HCT116 (cell line): ENCODE data around the gene ORMDL3. TPM values are rescaled to one million over a fixed set of nuclear protein-coding genes. Genes with fewer than 3 reads are reported as not detected.

Source experiments
- ATAC-seq: fragments of 200-7000 bp; cut with Tn5 transposase; 2 replicates; pipeline ENCODE4 v1.9.1; 2020; ENCODE audit warnings: mild to moderate bottlenecking, moderate library complexity
- BruUV-seq: library from RNA; stranded (reverse); fragments of 400-500 nt; replicated peaks from 2 replicates; lab custom pipeline; 2021; lab: Mats Ljungman, UMichigan
- CTCF ChIA-PET: fragments of 300-600 bp; sonication (Branson Sonifier 250); formaldehyde crosslinking; loops from one replicate; lab custom pipeline; 2021; ENCODE audit warnings: antibody characterized with exemption; lab: Charles Lee
- POLR2A ChIA-PET: fragments of 300-600, 350-600 bp; sonication (Branson Sonifier 250); formaldehyde crosslinking; loops from one replicate; lab custom pipeline; 2021; ENCODE audit warnings: antibody characterized with exemption; lab: Charles Lee
- RAD21 ChIA-PET, 2 experiments: fragments of 300-600 bp; sonication (Branson Sonifier 250); formaldehyde crosslinking; loops; one replicate each; lab custom pipeline; 2023; ENCODE audit warnings: low total read pairs in 2 of 2; ENCODE audit not compliant: uncharacterized antibody in 2 of 2, unreplicated experiment in 2 of 2, low non-redundant PET in 1 of 2; lab: Charles Lee
- DNase-seq: peaks from one replicate; pipeline ENCODE4 v3.0.0-alpha.2; 2010; ENCODE audit warnings: low read depth, low spot score
- H2AFZ ChIP-seq: fragments of 200-600 bp; shearing (Covaris generic), sonication (generic); 2 replicates; pipeline ENCODE4 v1.6.1; 2017; ENCODE audit warnings: low read depth, mixed run types, mixed read lengths, antibody characterized with exemption, low read length; ENCODE audit not compliant: poor library complexity, severe bottlenecking
- H3K27ac ChIP-seq: 2 replicates; pipeline ENCODE4 v1.5.1; 2012; ENCODE audit warnings: low read depth, low read length
- H3K27me3 ChIP-seq: fragments of 200-600 bp; sonication (generic); 2 replicates; pipeline ENCODE4 v1.6.1; 2016; ENCODE audit warnings: mixed run types, low read length, mixed read lengths; ENCODE audit not compliant: insufficient read depth
- H3K36me3 ChIP-seq, 2 experiments: fragments of 200-500 bp in 1 of 2; fragments of 200-600 bp in 1 of 2; sonication (Bioruptor generic) in 1 of 2; sonication (generic) in 1 of 2; 2 replicates each; pipeline versions ENCODE4 v1.5.1 to v1.6.1; 2014 to 2016; ENCODE audit warnings: low read length in 2 of 2, inconsistent platforms in 1 of 2, mixed read lengths in 1 of 2, mixed run types in 1 of 2; ENCODE audit not compliant: insufficient read depth in 2 of 2, control insufficient read depth in 1 of 2
- H3K4me1 ChIP-seq, 2 experiments: fragments of 200-600 bp in 1 of 2; sonication (generic) in 1 of 2; 2 replicates each; pipeline versions ENCODE4 v1.5.1 to v1.6.1; 2012 to 2017; ENCODE audit warnings: low read length in 2 of 2, inconsistent platforms in 1 of 2, mild to moderate bottlenecking in 1 of 2, mixed read lengths in 1 of 2, mixed run types in 1 of 2, moderate library complexity in 1 of 2; ENCODE audit not compliant: insufficient read depth in 2 of 2, control insufficient read depth in 1 of 2
- H3K4me2 ChIP-seq: fragments of 200-600 bp; sonication (generic); 2 replicates; pipeline ENCODE4 v1.6.1; 2017; ENCODE audit warnings: mixed run types, low read length, mixed read lengths
- H3K4me3 ChIP-seq, 2 experiments: fragments of 200-600 bp in 1 of 2; sonication (generic) in 1 of 2; replicated peaks in 1 of 2; 2 replicates each; pipeline ENCODE4 v1.5.1; 2011 to 2016; ENCODE audit warnings: low read length in 2 of 2, control low read depth in 1 of 2, low read depth in 1 of 2, mild to moderate bottlenecking in 1 of 2, mixed read lengths in 1 of 2, mixed run types in 1 of 2
- H3K79me2 ChIP-seq: fragments of 200-600 bp; sonication (generic); 2 replicates; pipeline ENCODE4 v1.6.1; 2017; ENCODE audit warnings: mild to moderate bottlenecking, mixed run types, low read length, moderate library complexity, mixed read lengths; ENCODE audit not compliant: insufficient read depth
- H3K9ac ChIP-seq: fragments of 200-600 bp; sonication (generic); 2 replicates; pipeline ENCODE4 v1.6.1; 2016; ENCODE audit warnings: low read length, mixed read lengths
- H3K9me2 ChIP-seq: fragments of 200-600 bp; sonication (generic), shearing (Covaris generic); 2 replicates; pipeline ENCODE4 v1.6.1; 2017; ENCODE audit warnings: mixed run types, mild to moderate bottlenecking, moderate library complexity; ENCODE audit not compliant: insufficient read depth
- H3K9me3 ChIP-seq, 2 experiments: fragments of 200-500 bp in 1 of 2; fragments of 200-600 bp in 1 of 2; sonication (Bioruptor generic) in 1 of 2; sonication (generic) in 1 of 2; 2 replicates each; pipeline ENCODE4 v1.6.1; 2014 to 2017; ENCODE audit warnings: low read length in 2 of 2, mixed read lengths in 2 of 2, inconsistent platforms in 1 of 2, low read depth in 1 of 2, mild to moderate bottlenecking in 1 of 2, mixed run types in 1 of 2, moderate library complexity in 1 of 2; ENCODE audit not compliant: control insufficient read depth in 1 of 2, insufficient read depth in 1 of 2
- H4K20me1 ChIP-seq: fragments of 200-600 bp; sonication (generic), shearing (Covaris generic); 2 replicates; pipeline ENCODE4 v1.6.1; 2017; ENCODE audit warnings: mixed run types, mild to moderate bottlenecking, moderate library complexity; ENCODE audit not compliant: insufficient read depth
- ATF3 ChIP-seq: IDR thresholded peaks from 2 replicates; pipeline ENCODE4 v1.6.1; 2012
- CBX3 ChIP-seq: IDR thresholded peaks from 2 replicates; pipeline ENCODE4 v1.6.1; 2012; ENCODE audit warnings: low read depth
- CEBPB ChIP-seq: IDR thresholded peaks from 2 replicates; pipeline ENCODE4 v1.6.1; 2012; ENCODE audit warnings: low read depth
- CTCF ChIP-seq, 3 experiments: fragments of 200-600 bp in 1 of 3; sonication (generic) in 1 of 3; IDR thresholded peaks in 2 of 3; conservative IDR thresholded peaks in 1 of 3; 2 replicates each; pipeline ENCODE4 v1.5.1; 2012 to 2017; ENCODE audit warnings: low read depth in 2 of 3, low read length in 2 of 3, antibody characterized with exemption in 1 of 3, borderline replicate concordance in 1 of 3, control low read depth in 1 of 3, mild to moderate bottlenecking in 1 of 3, mixed read lengths in 1 of 3, mixed run types in 1 of 3, moderate library complexity in 1 of 3; ENCODE audit not compliant: insufficient read depth in 1 of 3
- EGR1 ChIP-seq: IDR thresholded peaks from 2 replicates; pipeline ENCODE4 v1.6.1; 2012; ENCODE audit warnings: low read depth
- ELF1 ChIP-seq: IDR thresholded peaks from 2 replicates; pipeline ENCODE4 v1.6.1; 2012; ENCODE audit warnings: low read depth, borderline replicate concordance
- EZH2 ChIP-seq: fragments of 200-600 bp; sonication (generic); IDR thresholded peaks from 2 replicates; pipeline ENCODE4 v1.6.1; 2017; ENCODE audit warnings: antibody characterized with exemption, mixed run types
- EZH2phosphoT487 ChIP-seq: fragments of 200-600 bp; IDR thresholded peaks from 2 replicates; pipeline ENCODE4 v1.6.1; 2018; ENCODE audit warnings: antibody characterized with exemption, borderline replicate concordance
- FOSL1 ChIP-seq: IDR thresholded peaks from 2 replicates; pipeline ENCODE4 v1.6.1; 2012; ENCODE audit warnings: low read depth
- JUND ChIP-seq: IDR thresholded peaks from 2 replicates; pipeline ENCODE4 v1.6.1; 2012
- MAX ChIP-seq: IDR thresholded peaks from 2 replicates; pipeline ENCODE4 v1.6.1; 2012
- POLR2A ChIP-seq: IDR thresholded peaks from 2 replicates; pipeline ENCODE4 v1.7.0; 2011; ENCODE audit warnings: borderline replicate concordance; ENCODE audit not compliant: insufficient read depth, insufficient read length; ENCODE audit errors: extremely low read depth
- RAD21 ChIP-seq: IDR thresholded peaks from 2 replicates; pipeline ENCODE4 v1.6.1; 2012; ENCODE audit warnings: low read depth, mild to moderate bottlenecking
- SP1 ChIP-seq: IDR thresholded peaks from 2 replicates; pipeline ENCODE4 v1.6.1; 2012; ENCODE audit warnings: low read depth
- SRF ChIP-seq: IDR thresholded peaks from 2 replicates; pipeline ENCODE4 v1.6.1; 2012; ENCODE audit warnings: low read depth
- TCF7L2 ChIP-seq: IDR thresholded peaks from 2 replicates; pipeline ENCODE4 v1.7.0; 2011; ENCODE audit warnings: borderline replicate concordance, inconsistent platforms; ENCODE audit not compliant: insufficient read depth, insufficient read length; ENCODE audit errors: extremely low read depth
- YY1 ChIP-seq: IDR thresholded peaks from 2 replicates; pipeline ENCODE4 v1.6.1; 2011; ENCODE audit warnings: low read length, low read depth, moderate library complexity, mild to moderate bottlenecking; ENCODE audit not compliant: insufficient replicate concordance; ENCODE audit errors: extremely low read depth
- ZFX ChIP-seq: fragments of 450-650 bp; IDR thresholded peaks from 2 replicates; pipeline ENCODE4 v1.6.1; 2017
- ZNF274 ChIP-seq: fragments of 200-500 bp; sonication (Bioruptor generic); IDR thresholded peaks from 2 replicates; pipeline ENCODE4 v1.6.1; 2014; ENCODE audit warnings: mild to moderate bottlenecking, low read depth, low read length, inconsistent platforms
- intact Hi-C: fragments of 100-400 bp; cut with micrococcal nuclease; formaldehyde crosslinking; loops from 2 replicates; pipeline ENCODE4 v1.10.0; 2022
- total RNA-seq: library from RNA; stranded (reverse); gene quantifications from one replicate; pipeline ENCODE4 v1.2.1, GENCODE V29; 2021; ENCODE audit not compliant: unreplicated experiment
- TF ChIP-seq, protein P1 (sequence below): IDR thresholded peaks from 2 replicates; pipeline ENCODE4 v1.6.1; 2011; ENCODE audit warnings: mild to moderate bottlenecking, low read length, moderate library complexity; ENCODE audit not compliant: insufficient replicate concordance; ENCODE audit errors: extremely low read depth

ORMDL3 gene
- total RNA-seq, 1 experiment from 2014 or later, result 46.9 TPM

DNA sequence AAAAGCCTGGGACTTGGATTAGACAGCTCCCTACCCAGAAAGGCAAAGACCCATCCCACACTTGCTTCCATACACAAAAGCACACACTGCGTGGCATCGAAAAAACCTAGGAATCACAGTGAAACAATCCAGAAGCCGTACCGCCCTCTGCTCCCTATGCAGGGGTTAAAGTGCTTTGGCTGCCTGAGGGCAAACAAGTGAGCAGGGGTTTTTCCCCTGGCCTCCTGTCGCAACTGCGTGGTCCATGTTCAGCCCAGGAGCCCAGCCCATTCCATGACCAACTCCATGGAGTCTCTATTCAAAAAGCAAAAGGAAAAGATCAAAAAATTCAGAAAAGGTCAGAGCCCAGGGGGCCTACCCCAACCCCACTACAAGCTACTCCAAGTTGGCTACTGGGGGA is 5.4 kb downstream of the ORMDL3 start:
- CTCF ChIA-PET, result no interaction called here
- ATAC-seq, result no peak
- no peak overlapping the region for H2AFZ ChIP-seq
- TF ChIP-seq TCF7L2 (no peak), EZH2 (no peak), SRF (no peak), EZH2phosphoT487 (no peak), SP1 (no peak), ZNF274 (no peak), CTCF (IDR thresholded peaks at IDR 0.05 in 2 of 3, conservative IDR thresholded peaks at IDR 0.05 in 1 of 3; ENCODE audit: borderline replicate concordance in 1 of 3, insufficient read depth in 1 of 3, low read depth in 2 of 3, low read length in 2 of 3) (no peak), RAD21 (no peak), JUND (no peak), CBX3 (no peak), MAX (no peak), YY1 (no peak), ELF1 (no peak), ATF3 (no peak), EGR1 (no peak), POLR2A (no peak), ZFX (no peak), FOSL1 (no peak), CEBPB (no peak)
- TF ChIP-seq, protein P1, sequence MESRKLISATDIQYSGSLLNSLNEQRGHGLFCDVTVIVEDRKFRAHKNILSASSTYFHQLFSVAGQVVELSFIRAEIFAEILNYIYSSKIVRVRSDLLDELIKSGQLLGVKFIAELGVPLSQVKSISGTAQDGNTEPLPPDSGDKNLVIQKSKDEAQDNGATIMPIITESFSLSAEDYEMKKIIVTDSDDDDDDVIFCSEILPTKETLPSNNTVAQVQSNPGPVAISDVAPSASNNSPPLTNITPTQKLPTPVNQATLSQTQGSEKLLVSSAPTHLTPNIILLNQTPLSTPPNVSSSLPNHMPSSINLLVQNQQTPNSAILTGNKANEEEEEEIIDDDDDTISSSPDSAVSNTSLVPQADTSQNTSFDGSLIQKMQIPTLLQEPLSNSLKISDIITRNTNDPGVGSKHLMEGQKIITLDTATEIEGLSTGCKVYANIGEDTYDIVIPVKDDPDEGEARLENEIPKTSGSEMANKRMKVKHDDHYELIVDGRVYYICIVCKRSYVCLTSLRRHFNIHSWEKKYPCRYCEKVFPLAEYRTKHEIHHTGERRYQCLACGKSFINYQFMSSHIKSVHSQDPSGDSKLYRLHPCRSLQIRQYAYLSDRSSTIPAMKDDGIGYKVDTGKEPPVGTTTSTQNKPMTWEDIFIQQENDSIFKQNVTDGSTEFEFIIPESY, result no peak
- TF ChIP-seq, all 23 proteins: peak for 0
- H3K79me2 ChIP-seq, result peaks cover 23% of the 10 kb centered on the region; the same call in 1 of the 2 replicates
- BruUV-seq, result no TSS peak
- intact Hi-C loops, result no loop called here
- no peak overlapping the region for H3K9ac ChIP-seq
- POLR2A ChIA-PET, result no interaction called here
- H3K36me3 ChIP-seq, result peaks cover 5 to 31% of the 10 kb centered on the region in 2 experiments; a peak in 2 of 4 replicates
- no peak overlapping the region for H3K27ac ChIP-seq
- H3K9me3 ChIP-seq, result no peaks in the 10 kb centered on the region
- no peaks in the 10 kb centered on the region for H3K9me2 ChIP-seq
- no peaks in the 10 kb centered on the region for H3K27me3 ChIP-seq
- no peaks in the 10 kb centered on the region for H4K20me1 ChIP-seq
- peaks cover 0 to 10% of the 10 kb centered on the region in 2 experiments; a peak in 2 of 4 replicates for H3K4me1 ChIP-seq
- H3K4me3 ChIP-seq, result no peak overlapping the region
- H3K4me2 ChIP-seq, result no peak overlapping the region
- no peak for DNase-seq
- RAD21 ChIA-PET, result no interaction called here
